ENCODE data around the gene CCDC61. TPM values are rescaled to one million over a fixed set of nuclear protein-coding genes. Genes with fewer than 3 reads are reported as not detected.

CCDC61 gene
- total RNA-seq (2022; extraction: Qiagen RNA extraction) = 3.8 to 4.9 TPM (median 4.6 TPM) in 5 replicates

GRCh38 chr19:45994998-45995714, at the start of gene CCDC61:
Gene CCDC61 (plus strand): TSS chr19:45995467. CDS start chr19:46003019, 7,552 bp downstream.

GRCh38 chr19:45973553-45974338, 21.5 kb upstream of the CCDC61 start, which contains the start of gene NOVA2:
Gene NOVA2 (minus strand): TSS chr19:45973865. CDS start chr19:45973351, 514 bp downstream.

GRCh38 chr19:46022431-46023310, 27.4 kb downstream of the CCDC61 start, which contains the start of gene PGLYRP1:
Gene PGLYRP1 (minus strand): TSS chr19:46023053. CDS start chr19:46023021, 32 bp downstream.

GRCh38 chr19:46040952-46041500, 45.8 kb downstream of the CCDC61 start, which contains the start of gene IGFL4:
Gene IGFL4 (minus strand): TSS chr19:46041002. CDS start chr19:46040962, 40 bp downstream.

Other genes with a start within 250 kb of the CCDC61 start
- gene SIX5, start 226.2 kb upstream of the CCDC61 start, total RNA-seq (2022; extraction: Qiagen RNA extraction) = 17.9 to 28.6 TPM (median 24.3 TPM) in 5 replicates
- gene DMPK, start 213.0 kb upstream of the CCDC61 start, total RNA-seq (2022; extraction: Qiagen RNA extraction) = 38.5 to 44.7 TPM (median 42.0 TPM) in 5 replicates
- 26.7 to 35.5 TPM (median 32.0 TPM) in 5 replicates for gene DMWD, start 202.6 kb upstream of the CCDC61 start, total RNA-seq (2022; extraction: Qiagen RNA extraction)
- not detected in 5 replicates for gene RSPH6A, start 180.2 kb upstream of the CCDC61 start, total RNA-seq (2022; extraction: Qiagen RNA extraction)
- gene SYMPK, start 132.3 kb upstream of the CCDC61 start, total RNA-seq (2022; extraction: Qiagen RNA extraction) = 66.5 to 75.1 TPM (median 72.7 TPM) in 5 replicates
- 0.54 to 0.91 TPM (median 0.71 TPM) in 5 replicates for gene FOXA3, start 131.1 kb upstream of the CCDC61 start, total RNA-seq (2022; extraction: Qiagen RNA extraction)
- gene IRF2BP1, start 109.3 kb upstream of the CCDC61 start, total RNA-seq (2022; extraction: Qiagen RNA extraction) = 23.6 to 36.7 TPM (median 32.1 TPM) in 5 replicates
- gene MYPOP, start 92.9 kb upstream of the CCDC61 start, total RNA-seq (2022; extraction: Qiagen RNA extraction) = 6.2 to 10.1 TPM (median 9.3 TPM) in 5 replicates
- not detected in 5 replicates for gene NANOS2, start 80.7 kb upstream of the CCDC61 start, total RNA-seq (2022; extraction: Qiagen RNA extraction)
- 0.59 to 1.3 TPM (median 0.83 TPM) in 5 replicates for gene NOVA2, start 21.6 kb upstream of the CCDC61 start, total RNA-seq (2022; extraction: Qiagen RNA extraction)
- gene PGLYRP1, start 27.6 kb downstream of the CCDC61 start, total RNA-seq (2022; extraction: Qiagen RNA extraction) = not detected in 5 replicates
- 0.28 to 0.68 TPM (median 0.36 TPM) in 5 replicates for gene IGFL4, start 45.5 kb downstream of the CCDC61 start, total RNA-seq (2022; extraction: Qiagen RNA extraction)
- gene IGFL3, start 129.2 kb downstream of the CCDC61 start, total RNA-seq (2022; extraction: Qiagen RNA extraction) = 0.35 to 0.39 TPM in 2 of 5 replicates, not detected in the others
- 0.30 to 1.5 TPM (median 0.38 TPM) in 5 replicates for gene IGFL2, start 152.8 kb downstream of the CCDC61 start, total RNA-seq (2022; extraction: Qiagen RNA extraction)
- gene IGFL1, start 234.3 kb downstream of the CCDC61 start, total RNA-seq (2022; extraction: Qiagen RNA extraction) = 1.0 to 2.8 TPM (median 2.2 TPM) in 5 replicates